NCI-H69 (cell line): ENCODE results near the gene DGKB.
"Not testable (repeated sequence)": the region's sequence is repeated elsewhere in the genome, so short reads cannot be mapped to it uniquely, and the experiment has no call there.

Source experiments
- DNase-seq: peaks from one replicate; lab custom pipeline; 2025; lab: John Stamatoyannopoulos, UW

The DGKB gene

GRCh38 chr7:14585232-14585631, 317.3 kb downstream of the DGKB start:
- DNase-seq: no peak

- DNase-seq: peak; percentile 21
Measured at GRCh38 chr7:14583518-14583917, 319.0 kb downstream of the DGKB start.

- DNase-seq: no peak
Measured at GRCh38 chr7:14582010-14582409, 320.5 kb downstream of the DGKB start.

DNA sequence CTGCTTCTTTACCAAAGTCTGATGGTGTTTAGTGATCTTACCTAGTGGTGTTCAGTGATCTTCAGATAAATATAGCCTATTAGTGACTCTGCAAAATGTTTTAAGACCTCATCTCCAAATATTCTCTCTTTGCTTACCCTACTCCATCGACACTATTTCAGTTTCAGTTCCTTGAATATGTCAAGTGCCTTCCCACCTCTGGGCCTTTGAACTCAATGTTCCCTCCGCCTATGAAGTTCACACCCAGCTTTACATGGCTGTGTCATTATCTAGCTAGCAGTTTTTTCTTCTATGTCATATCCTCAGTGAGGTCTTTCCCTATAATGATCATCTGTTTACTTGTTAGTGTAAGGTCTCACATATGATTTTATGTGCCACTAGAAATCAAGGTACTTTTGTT, 322.6 kb downstream of the DGKB start:
- DNase-seq: no peak

DNA sequence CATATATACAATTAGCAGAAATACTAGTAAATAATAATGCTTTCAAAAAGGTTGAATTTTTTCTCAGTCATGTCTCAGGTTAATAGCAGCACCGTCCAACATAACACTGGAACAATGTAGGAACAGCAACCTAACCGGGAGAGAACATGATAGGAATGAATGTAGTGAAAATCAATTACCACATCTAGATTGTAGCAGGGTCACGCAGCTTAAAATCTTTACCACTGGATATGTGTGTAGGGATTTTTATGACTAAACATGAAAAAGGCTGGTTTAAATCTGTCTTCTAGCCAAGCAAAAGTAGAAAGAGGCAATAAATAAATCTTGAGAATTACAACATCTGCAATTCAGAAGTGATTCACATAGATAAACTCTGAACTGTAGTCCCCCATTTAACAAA, 326.0 kb downstream of the DGKB start:
- no peak for DNase-seq

GRCh38 chr7:14570750-14571607, 331.6 kb downstream of the DGKB start:
- no peak for DNase-seq

DNA sequence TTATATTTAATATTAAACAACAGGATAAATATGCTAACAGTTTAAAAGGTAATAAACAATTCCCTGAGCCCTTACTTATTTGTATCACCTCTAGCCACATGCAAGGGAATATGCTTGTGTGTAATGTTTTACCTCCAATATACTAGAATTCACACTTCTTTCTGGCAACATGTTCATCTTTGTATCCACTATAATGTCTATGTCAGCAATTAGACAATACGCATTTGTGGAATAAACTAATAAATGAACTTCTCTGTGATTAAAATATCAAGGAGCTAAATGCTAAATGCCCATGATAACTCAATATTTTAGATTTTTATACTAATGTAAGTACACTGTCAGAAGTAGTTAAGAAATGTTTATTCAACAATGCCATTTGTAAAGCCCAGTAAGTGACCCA, 350.5 kb downstream of the DGKB start:
- no peak for DNase-seq

- peak; percentile 23 for DNase-seq
Measured at GRCh38 chr7:14551310-14551709, 351.2 kb downstream of the DGKB start.

DNA sequence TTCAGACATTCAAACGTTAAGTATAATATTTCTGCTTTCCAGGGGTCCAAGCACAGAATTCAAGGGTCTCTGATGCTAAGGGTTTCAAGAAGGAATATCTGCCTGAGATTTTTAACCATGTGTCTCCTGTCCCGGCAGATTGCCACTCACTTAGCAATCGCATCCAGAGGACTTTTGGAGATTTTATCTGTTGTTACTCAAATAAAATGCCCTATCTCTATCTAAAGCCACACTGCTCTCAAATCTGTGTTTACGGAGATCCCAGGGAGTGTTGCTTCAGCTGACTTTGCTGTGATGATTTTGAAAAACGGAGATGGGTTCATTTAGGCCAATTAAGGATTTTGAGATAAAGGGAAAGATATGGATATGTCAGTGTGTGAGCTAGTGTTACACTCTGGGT, 359.9 kb downstream of the DGKB start:
- DNase-seq: no peak

GRCh38 chr7:14521183-14521582, 381.4 kb downstream of the DGKB start:
- DNase-seq: no peak

- no peak for DNase-seq
Measured at GRCh38 chr7:14510268-14510667, 392.3 kb downstream of the DGKB start.

- peak; percentile 89 for DNase-seq
Measured at GRCh38 chr7:14507617-14508016, 394.9 kb downstream of the DGKB start.

DNA sequence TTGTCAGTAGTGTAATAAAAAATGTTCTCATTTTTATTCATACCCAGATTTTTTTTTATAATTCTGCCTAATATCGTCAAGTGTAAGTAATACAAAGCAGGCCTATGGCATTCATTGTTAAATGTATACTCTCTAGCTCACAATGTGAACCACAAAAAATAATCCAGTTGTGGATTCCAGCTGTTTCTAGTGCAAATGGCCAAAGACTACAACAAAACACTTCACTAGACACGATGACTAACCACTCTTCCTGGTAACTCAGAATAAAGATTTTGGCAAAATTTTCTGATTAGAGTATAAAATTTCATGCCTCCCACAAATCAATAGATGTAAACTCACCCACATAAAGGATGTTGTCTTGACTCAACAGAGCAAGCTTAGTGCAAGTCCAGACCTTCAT, 396.6 kb downstream of the DGKB start:
- DNase-seq: no peak

GRCh38 chr7:14504134-14504533, 398.4 kb downstream of the DGKB start:
- DNase-seq: peak; percentile 64

DNA sequence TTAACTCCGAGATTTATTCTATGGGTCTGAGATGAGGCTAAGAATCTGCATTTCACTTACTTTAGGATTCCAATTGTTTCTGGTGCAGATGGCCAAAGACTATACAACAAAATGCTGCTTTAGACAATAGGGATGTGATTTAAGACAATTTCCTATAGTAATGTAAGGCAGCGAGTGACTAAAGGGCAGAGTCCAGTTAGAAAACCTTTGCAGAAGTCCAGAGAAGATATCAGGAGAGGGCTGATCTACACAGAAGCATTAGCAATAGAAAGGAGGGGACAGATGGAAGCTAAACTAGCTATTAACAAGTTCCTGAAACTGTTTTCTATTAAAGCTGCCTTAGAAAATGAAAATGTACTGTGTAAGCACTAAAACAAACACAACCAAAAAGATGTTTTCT, 398.9 kb downstream of the DGKB start:
- no peak for DNase-seq

DNA sequence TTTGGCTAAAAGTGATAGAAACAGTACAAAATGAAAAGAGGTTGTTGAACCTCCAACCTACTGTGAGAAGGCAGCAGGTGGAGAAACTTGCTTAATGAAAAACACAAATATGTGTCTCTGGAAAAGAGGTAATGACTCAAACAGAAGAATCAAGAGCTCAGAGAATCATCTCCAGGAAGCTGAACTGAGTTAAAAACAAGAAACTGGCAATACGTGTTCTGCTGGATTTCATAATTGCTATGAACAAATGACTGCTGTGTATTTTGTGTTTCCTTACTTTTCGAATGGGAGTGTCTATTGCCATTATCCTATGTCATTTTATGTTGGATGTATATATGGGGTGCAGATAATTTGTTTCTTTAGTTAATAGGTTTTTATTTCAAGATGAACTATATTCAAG, 401.1 kb downstream of the DGKB start:
- no peak for DNase-seq

DNA sequence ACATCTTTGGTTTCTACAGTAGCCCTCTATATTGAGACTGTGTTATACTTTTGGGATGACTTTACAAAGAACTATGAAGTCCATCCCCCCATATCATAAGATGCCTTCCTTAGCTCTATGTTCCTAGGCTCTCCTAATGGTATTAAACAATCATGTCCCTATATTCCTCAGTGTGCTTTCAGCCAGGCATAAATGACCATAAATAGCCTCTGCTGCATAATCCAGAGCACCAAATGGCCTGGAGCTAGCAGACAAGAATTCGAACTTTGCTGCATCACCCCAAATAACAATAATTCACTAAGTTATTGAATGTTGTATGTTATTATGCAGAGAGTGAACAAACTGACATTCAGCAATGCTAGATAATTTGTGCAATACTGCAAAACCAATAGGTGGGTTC, 405.2 kb downstream of the DGKB start:
- no peak for DNase-seq

DNA sequence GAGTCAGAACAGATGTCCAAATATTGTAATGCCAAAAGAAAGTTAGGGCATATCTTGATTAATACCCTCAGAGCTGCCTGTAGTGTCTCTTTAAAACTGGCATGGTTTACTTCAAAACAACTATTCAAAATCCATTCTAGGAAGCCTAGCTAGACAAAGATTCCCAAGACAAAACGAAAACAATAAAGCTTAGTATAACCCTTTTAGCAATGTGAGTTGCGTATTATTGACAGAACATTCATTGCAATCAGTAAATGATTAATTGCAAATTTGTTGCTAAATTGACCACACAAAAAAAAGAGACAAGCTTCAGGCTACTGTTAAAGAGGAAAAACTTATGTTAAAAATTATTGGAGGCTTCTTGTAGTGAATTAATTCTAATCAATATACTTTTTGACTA, 406.9 kb downstream of the DGKB start:
- no peak for DNase-seq

GRCh38 chr7:14487701-14488395, 414.7 kb downstream of the DGKB start:
- no peak for DNase-seq

DNA sequence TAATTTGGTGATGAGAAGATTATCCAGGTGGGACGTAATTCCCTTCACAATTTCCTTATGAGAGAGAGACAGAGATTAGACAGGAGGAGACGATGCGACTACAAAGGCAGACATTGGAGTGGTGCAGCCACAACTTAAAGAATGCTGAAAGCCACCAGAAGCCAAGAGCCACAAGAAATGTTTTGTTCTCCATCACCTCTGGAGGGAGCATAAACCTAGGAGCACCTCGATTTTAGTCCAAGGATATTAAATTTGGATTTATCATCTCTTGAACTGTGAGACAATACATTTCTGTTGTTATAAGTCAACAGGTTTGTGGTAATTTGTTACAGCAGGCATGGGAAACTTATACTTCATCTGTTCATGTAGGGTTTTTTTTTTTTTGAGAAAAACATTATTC, 418.9 kb downstream of the DGKB start:
- DNase-seq: no peak

- DNase-seq: peak; percentile 16
Measured at GRCh38 chr7:14480281-14480680, 422.3 kb downstream of the DGKB start.

GRCh38 chr7:14478834-14479510, 423.6 kb downstream of the DGKB start:
- no peak for DNase-seq

GRCh38 chr7:14461716-14462115, 440.8 kb downstream of the DGKB start:
- not testable (repeated sequence) for DNase-seq
